Activated naive CD4-positive, alpha-beta T cell treated with anti-CD3 and anti-CD28 coated beads, Interleukin-2, amount 50 U/mL, for 72 hours (primary cell): ENCODE measurements around the gene TMEM150B. TPM values are rescaled to one million over a fixed set of nuclear protein-coding genes. Genes with fewer than 3 reads are reported as not detected.

Source experiments
- ATAC-seq, 2 donors: fragments of 150-1000 bp; cut with Tn5 transposase; 2 replicates each; pipeline ENCODE4 v1.10.0; 2021; ENCODE audit warnings: mild to moderate bottlenecking in 2 of 2, moderate library complexity in 2 of 2
- DNase-seq, 2 donors: peaks; one replicate each; pipeline ENCODE4 v3.0.0; 2021 to 2022; ENCODE audit warnings: low spot score in 2 of 2
- H3K27ac Mint-ChIP-seq, 2 donors: one replicate each; pipeline ENCODE4 v1.8.0; 2022; ENCODE audit warnings: mild to moderate bottlenecking in 2 of 2, mixed read lengths in 2 of 2
- H3K36me3 Mint-ChIP-seq, 2 donors: one replicate each; pipeline ENCODE4 v1.8.0; 2022; ENCODE audit warnings: mixed read lengths in 2 of 2
- H3K9me3 Mint-ChIP-seq, 2 donors: one replicate each; pipeline ENCODE4 v1.8.0; 2022; ENCODE audit warnings: mixed read lengths in 2 of 2
- total RNA-seq, 2 donors: library from RNA; stranded (reverse); gene quantifications; one replicate each; pipeline ENCODE4 v1.2.3, GENCODE V29; 2022

TMEM150B gene
- total RNA-seq, 2 donors from 2014 or later: not detected

- Mint-ChIP-seq H3K36me3 (peaks cover 5 to 23% of the 10 kb centered on the region in 2 donors), H3K9me3 (no peaks in the 10 kb centered on the region), H3K27ac (no peak overlapping the region)
- ATAC-seq (no peak), DNase-seq (no peak)
Measured at GRCh38 chr19:55277494-55277893, 47.6 kb downstream of the TMEM150B start.

GRCh38 chr19:55276720-55277430 is 48.3 kb downstream of the TMEM150B start:
- Mint-ChIP-seq H3K9me3 (no peaks in the 10 kb centered on the region), H3K27ac (peak overlapping the region in 1 of 2 donors; percentile 88), H3K36me3 (peaks cover 5 to 28% of the 10 kb centered on the region in 2 donors)
- DNase-seq (no peak), ATAC-seq (no peak)

- no peak for ATAC-seq
- no peaks in the 10 kb centered on the region for H3K9me3 Mint-ChIP-seq
- no peak for DNase-seq
- H3K27ac Mint-ChIP-seq: peak overlapping the region in 1 of 2 donors; percentile 25
- H3K36me3 Mint-ChIP-seq: peaks cover 5 to 28% of the 10 kb centered on the region in 2 donors
Measured at GRCh38 chr19:55275851-55276719, 49.1 kb downstream of the TMEM150B start.

GRCh38 chr19:55273978-55274707 is 51.0 kb downstream of the TMEM150B start:
- no peak for DNase-seq

GRCh38 chr19:55272142-55272541 is 53.0 kb downstream of the TMEM150B start:
- Mint-ChIP-seq H3K9me3 (no peaks in the 10 kb centered on the region), H3K36me3 (peaks cover 0 to 24% of the 10 kb centered on the region in 2 donors), H3K27ac (peak overlapping the region in 1 of 2 donors; percentile 69)
- ATAC-seq (no peak), DNase-seq (no peak)

More at GRCh38 chr19:55273978-55274707, 51.0 kb downstream of the TMEM150B start:
- H3K27ac Mint-ChIP-seq: no peak overlapping the region
- peaks cover 0 to 25% of the 10 kb centered on the region in 2 donors for H3K36me3 Mint-ChIP-seq
- no peaks in the 10 kb centered on the region for H3K9me3 Mint-ChIP-seq
- ATAC-seq: no peak

- H3K27ac Mint-ChIP-seq: no peak overlapping the region
- no peak for ATAC-seq
- H3K36me3 Mint-ChIP-seq: peaks cover 7 to 27% of the 10 kb centered on the region in 2 donors
- DNase-seq: no peak
- H3K9me3 Mint-ChIP-seq: peaks cover 6 to 8% of the 10 kb centered on the region in 2 donors
Measured at GRCh38 chr19:55270172-55270942, 54.8 kb downstream of the TMEM150B start.

- Mint-ChIP-seq H3K9me3 (peaks cover 6 to 8% of the 10 kb centered on the region in 2 donors), H3K27ac (no peak overlapping the region), H3K36me3 (peaks cover 7 to 27% of the 10 kb centered on the region in 2 donors)
- ATAC-seq (no peak), DNase-seq (no peak)
Measured at GRCh38 chr19:55269299-55269698, 55.8 kb downstream of the TMEM150B start.

- ATAC-seq (no peak), DNase-seq (no peak)
- Mint-ChIP-seq H3K27ac (no peak overlapping the region), H3K9me3 (peaks cover 6 to 8% of the 10 kb centered on the region in 2 donors), H3K36me3 (peaks cover 12 to 13% of the 10 kb centered on the region in 2 donors)
Measured at GRCh38 chr19:55266840-55267239, 58.3 kb downstream of the TMEM150B start.

- ATAC-seq: no peak
- Mint-ChIP-seq H3K9me3 (peaks cover 6 to 8% of the 10 kb centered on the region in 2 donors), H3K27ac (no peak overlapping the region), H3K36me3 (peaks cover 12 to 13% of the 10 kb centered on the region in 2 donors)
- DNase-seq: no peak
Measured at GRCh38 chr19:55266404-55266803, 58.7 kb downstream of the TMEM150B start.

GRCh38 chr19:55265723-55266386 is 59.3 kb downstream of the TMEM150B start:
- no peak overlapping the region for H3K27ac Mint-ChIP-seq
- H3K9me3 Mint-ChIP-seq: peaks cover 6 to 8% of the 10 kb centered on the region in 2 donors
- ATAC-seq: no peak

GRCh38 chr19:55265173-55265572 is 60.0 kb downstream of the TMEM150B start:
- peaks cover 12 to 13% of the 10 kb centered on the region in 2 donors for H3K36me3 Mint-ChIP-seq
- no peak overlapping the region for H3K27ac Mint-ChIP-seq
- ATAC-seq (no peak), DNase-seq (no peak)
- peaks cover 6 to 8% of the 10 kb centered on the region in 2 donors for H3K9me3 Mint-ChIP-seq

More at GRCh38 chr19:55265723-55266386, 59.3 kb downstream of the TMEM150B start:
- no peak for DNase-seq
- peaks cover 12 to 13% of the 10 kb centered on the region in 2 donors for H3K36me3 Mint-ChIP-seq

GRCh38 chr19:55264531-55264930 is 60.6 kb downstream of the TMEM150B start:
- ATAC-seq (no peak), DNase-seq (no peak)
- Mint-ChIP-seq H3K27ac (no peak overlapping the region), H3K9me3 (peaks cover 6 to 8% of the 10 kb centered on the region in 2 donors), H3K36me3 (peaks cover 12 to 14% of the 10 kb centered on the region in 2 donors)
